Pancreas (tissue), 10 donors: ENCODE data around the gene RALBP1. TPM values are rescaled to one million over a fixed set of nuclear protein-coding genes. Genes with fewer than 3 reads are reported as not detected.

Experiments
- ATAC-seq, 4 donors: fragments of 200-7000 bp; cut with Tn5 transposase; one replicate each; pipeline versions ENCODE4 v1.8.0 to v1.9.1; 2020; ENCODE audit warnings: mild to moderate bottlenecking in 4 of 4, moderate library complexity in 4 of 4
- DNase-seq, 6 donors: peaks; one replicate each; pipeline ENCODE4 v3.0.0-alpha.2; 2020
- FAIRE-seq: peaks from 2 replicates; lab custom pipeline; 2012; peaks lifted over from hg19 to GRCh38; lab: Jason Lieb, UNC
- H3K27ac ChIP-seq, 4 donors: fragments of 200-600 bp; sonication (generic); 1 replicate in 3 of 4; 2 replicates in 1 of 4; pipeline versions ENCODE4 v1.5.0 to v1.8.0; 2020
- H3K27me3 ChIP-seq, 4 donors: fragments of 200-600 bp; one replicate each; pipeline ENCODE4 v1.8.0; 2021
- H3K36me3 ChIP-seq, 3 donors: fragments of 200-600 bp; sonication (generic) in 1 of 3; one replicate each; pipeline versions ENCODE4 v1.5.0 to v1.8.0; 2020 to 2021
- H3K4me1 ChIP-seq, 3 donors: fragments of 200-600 bp; one replicate each; pipeline ENCODE4 v1.8.0; 2021
- H3K4me3 ChIP-seq, 4 donors: fragments of 200-600 bp; sonication (generic) in 2 of 4; one replicate each; pipeline versions ENCODE4 v1.5.0 to v1.8.0; 2020 to 2021
- H3K9me3 ChIP-seq, 4 donors: fragments of 200-600 bp; one replicate each; pipeline ENCODE4 v1.8.0; 2021
- WGBS, 2 donors: extraction: QIAGEN DNeasy Blood & Tissue Kit; methylation state at CpG; one replicate each; pipeline ENCODE4 v1.1.7; 2013; 5-methylcytosine and 5-hydroxymethylcytosine counted together
- intact Hi-C, 3 donors: fragments of 100-400 bp; cut with DNase I; formaldehyde crosslinking; loops; one replicate each; pipeline versions ENCODE4 v1.11.1 to v1.14.2; 2022
- polyA plus RNA-seq, 2 donors: library from polyadenylated mRNA; stranded (reverse); fragments of 200-250 nt; gene quantifications; one replicate each; pipeline ENCODE4 v1.2.3, GENCODE V29; 2013
- total RNA-seq, 6 donors: library from RNA; stranded (reverse); fragmentation: NEBNext Ultra II Directional in 4 of 6; extraction: Animal tissue kit (Norgen Biotek cat#: 25700) in 4 of 6; gene quantifications; one replicate each; pipeline versions ENCODE4 v1.2.1 to v1.2.4, GENCODE V29; 2021 to 2023
- TF ChIP-seq, protein P1 (sequence below), 4 donors: fragments of 200-600 bp; sonication (generic) in 3 of 4; IDR thresholded peaks; one replicate each; pipeline versions ENCODE4 v1.5.0 to v1.8.0; 2021; ENCODE audit warnings: antibody characterized with exemption in 4 of 4
- donor health status: healthy with polysubstance abuse.
- donor health status: DM: no; HTN: no; CAD: no; lungs with moderate emphysema.
- donor health status: DM: no; HTN: no; CAD: no.
- donor health status: control.
- donor health status: control.
- donor health status: Bipolar disorder and iron deficiency.
- donor health status: DM: yes; HTN: yes; CAD: no.
- donor health status: DM: no; HTN: no; CAD: no.
- donor health status: DM: no; HTN: no; CAD: no.
- donor health status: DM: yes; HTN: yes; CAD: no.

The RALBP1 gene
- total and polyA plus RNA-seq, 8 donors, result 6.7 to 30.5 (median 12.9) TPM

DNA sequence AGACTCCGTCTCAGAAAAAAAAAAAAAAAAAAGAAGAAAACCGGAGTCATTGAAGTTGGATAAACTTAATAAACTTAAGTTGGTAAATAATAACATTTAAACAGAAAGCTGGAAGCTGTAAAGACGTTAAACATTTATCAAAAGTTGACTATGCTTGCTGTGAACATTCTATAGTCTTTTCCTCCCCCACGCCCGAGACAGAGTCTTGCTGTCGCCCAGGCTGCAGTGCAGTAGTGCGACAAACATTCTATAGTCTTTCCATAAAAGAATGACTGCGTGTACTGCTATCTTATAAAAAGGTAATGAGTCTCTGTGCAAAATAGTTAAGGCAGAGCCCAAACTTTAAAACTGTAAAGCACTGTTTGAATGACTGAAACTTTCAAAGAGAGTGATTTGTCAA, 93.9 kb downstream of the RALBP1 start:
- no peak for DNase-seq
- ATAC-seq, result no peak
- no peak for FAIRE-seq

DNA sequence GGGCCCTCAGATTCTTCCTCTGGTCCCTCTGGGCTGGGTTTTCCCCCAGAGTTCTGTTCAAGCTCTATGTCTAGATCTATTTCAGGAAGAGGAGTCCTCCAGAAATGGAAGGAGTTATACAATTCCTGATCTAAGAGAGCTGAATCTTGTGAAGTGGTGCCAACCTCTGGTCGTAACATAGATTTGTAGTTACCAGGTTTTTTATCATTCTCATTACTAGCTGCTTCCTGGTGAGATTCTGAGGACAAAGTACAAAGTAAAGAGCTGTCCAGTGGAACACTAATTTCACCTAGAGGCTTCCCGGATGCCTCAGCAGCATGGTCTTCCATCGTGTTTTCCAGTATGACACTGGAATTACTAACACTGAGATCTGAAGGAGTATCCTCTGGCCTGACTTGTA, 94.9 kb downstream of the RALBP1 start:
- Histone ChIP-seq H3K4me1 (no peaks in the 10 kb centered on the region), H3K27ac (no peak overlapping the region), H3K36me3 (peaks cover 0 to 13% (median 4%) of the 10 kb centered on the region in 3 donors), H3K9me3 (no peaks in the 10 kb centered on the region), H3K4me3 (no peak overlapping the region), H3K27me3 (no peaks in the 10 kb centered on the region)
- intact Hi-C loops, result loop anchor here in 1 of 3 donors (10.0 kb wide), 1 partner anchor 155 kb away; no protein-coding TSS in a partner anchor
- ATAC-seq, result peak in 1 of 4 donors; percentile 51
- DNase-seq, result no peak
- TF ChIP-seq, protein P1, sequence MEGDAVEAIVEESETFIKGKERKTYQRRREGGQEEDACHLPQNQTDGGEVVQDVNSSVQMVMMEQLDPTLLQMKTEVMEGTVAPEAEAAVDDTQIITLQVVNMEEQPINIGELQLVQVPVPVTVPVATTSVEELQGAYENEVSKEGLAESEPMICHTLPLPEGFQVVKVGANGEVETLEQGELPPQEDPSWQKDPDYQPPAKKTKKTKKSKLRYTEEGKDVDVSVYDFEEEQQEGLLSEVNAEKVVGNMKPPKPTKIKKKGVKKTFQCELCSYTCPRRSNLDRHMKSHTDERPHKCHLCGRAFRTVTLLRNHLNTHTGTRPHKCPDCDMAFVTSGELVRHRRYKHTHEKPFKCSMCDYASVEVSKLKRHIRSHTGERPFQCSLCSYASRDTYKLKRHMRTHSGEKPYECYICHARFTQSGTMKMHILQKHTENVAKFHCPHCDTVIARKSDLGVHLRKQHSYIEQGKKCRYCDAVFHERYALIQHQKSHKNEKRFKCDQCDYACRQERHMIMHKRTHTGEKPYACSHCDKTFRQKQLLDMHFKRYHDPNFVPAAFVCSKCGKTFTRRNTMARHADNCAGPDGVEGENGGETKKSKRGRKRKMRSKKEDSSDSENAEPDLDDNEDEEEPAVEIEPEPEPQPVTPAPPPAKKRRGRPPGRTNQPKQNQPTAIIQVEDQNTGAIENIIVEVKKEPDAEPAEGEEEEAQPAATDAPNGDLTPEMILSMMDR (IDR thresholded peaks at IDR 0.05), result no peak
- no peak for FAIRE-seq
- WGBS, 2 donors, result 79 to 80% methylated on average over 3 of the region's 3 CpGs

More for the DNA sequence above, 93.9 kb downstream of the RALBP1 start:
- TF ChIP-seq, protein P1 (IDR thresholded peaks at IDR 0.05), result no peak
- Histone ChIP-seq H3K4me3 (no peak overlapping the region), H3K36me3 (peaks cover 0 to 13% (median 4%) of the 10 kb centered on the region in 3 donors), H3K27me3 (no peaks in the 10 kb centered on the region), H3K9me3 (no peaks in the 10 kb centered on the region), H3K27ac (no peak overlapping the region), H3K4me1 (no peaks in the 10 kb centered on the region)
- intact Hi-C loops, result no loop called here
- WGBS, 2 donors, result 90 to 91% methylated on average over 8 of the region's 8 CpGs

DNA sequence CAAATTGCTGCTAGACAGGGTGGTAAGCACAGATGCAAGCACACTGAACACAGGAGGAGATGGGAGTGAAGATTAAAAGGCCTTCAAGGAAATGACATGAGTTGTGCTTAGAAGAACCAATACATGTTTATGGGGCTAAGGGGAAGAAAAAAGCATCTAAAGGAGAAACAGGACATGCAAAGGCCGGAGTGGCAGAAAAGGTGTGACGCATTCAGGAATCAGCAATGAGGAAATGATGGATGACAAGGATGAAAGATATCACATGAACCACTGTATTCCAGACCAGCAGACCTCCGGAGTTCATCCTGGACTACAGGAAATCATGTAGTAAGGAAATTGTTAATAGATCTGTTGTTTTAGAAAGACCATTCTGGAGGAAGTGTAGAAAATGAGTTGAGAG, 96.2 kb downstream of the RALBP1 start:
- H3K36me3 ChIP-seq, result peaks cover 0 to 13% (median 4%) of the 10 kb centered on the region in 3 donors
- DNase-seq (no peak), ATAC-seq (no peak), FAIRE-seq (no peak)
- H3K4me3 ChIP-seq, result no peak overlapping the region
- H3K4me1 ChIP-seq, result peaks cover 0 to 4% (median 0%) of the 10 kb centered on the region in 3 donors
- intact Hi-C loops, result loop anchor here in 1 of 3 donors (10.0 kb wide), 1 partner anchor 153 kb away; no protein-coding TSS in a partner anchor
- WGBS, 2 donors, result 93 to 94% methylated on average over 3 of the region's 3 CpGs
- TF ChIP-seq, protein P1 (IDR thresholded peaks at IDR 0.05), result no peak
- no peaks in the 10 kb centered on the region for H3K9me3 ChIP-seq
- no peak overlapping the region for H3K27ac ChIP-seq
- H3K27me3 ChIP-seq, result no peaks in the 10 kb centered on the region

DNA sequence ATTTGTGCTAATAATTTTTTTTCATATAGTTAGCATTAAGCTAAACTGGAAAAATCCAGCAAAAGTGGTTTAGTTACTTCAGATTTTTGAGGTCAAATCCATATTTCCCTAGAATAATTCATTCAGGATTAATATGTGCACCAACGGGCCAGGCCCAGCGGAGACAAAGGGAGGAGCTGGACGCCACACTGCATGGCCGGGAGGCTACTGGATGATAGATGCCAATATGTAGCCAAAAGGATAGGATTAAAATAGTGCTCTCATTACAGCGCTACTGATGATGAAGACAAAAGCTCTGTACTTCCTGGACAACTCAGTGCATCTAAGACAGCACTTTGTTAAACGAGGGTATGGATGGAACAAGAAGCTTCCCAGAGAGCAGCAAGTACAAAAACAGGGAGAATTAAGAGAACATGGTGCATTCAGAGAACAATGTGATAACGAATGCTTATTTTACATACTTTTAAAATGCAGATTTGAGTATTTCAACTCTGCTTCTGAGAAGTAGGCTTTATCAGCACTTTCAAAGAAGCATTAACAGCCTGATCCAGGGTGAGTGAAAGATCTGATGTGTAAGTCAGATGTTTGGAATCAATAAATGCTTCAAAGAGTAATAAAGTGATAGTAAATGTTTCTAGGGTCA, 99.3 kb downstream of the RALBP1 start:
- no peak overlapping the region for H3K27ac ChIP-seq
- no peak overlapping the region for H3K4me3 ChIP-seq
- TF ChIP-seq, protein P1 (IDR thresholded peaks at IDR 0.05), result no peak
- FAIRE-seq (no peak), DNase-seq (no peak), ATAC-seq (no peak)
- H3K36me3 ChIP-seq, result peaks cover 3 to 8% (median 4%) of the 10 kb centered on the region in 3 donors
- no peaks in the 10 kb centered on the region for H3K27me3 ChIP-seq
- 91 to 93% methylated on average over 7 of the region's 7 CpGs for WGBS, 2 donors
- intact Hi-C loops, result loop anchor here in 1 of 3 donors (10.0 kb wide), 1 partner anchor 150 kb away; no protein-coding TSS in a partner anchor
- H3K9me3 ChIP-seq, result no peaks in the 10 kb centered on the region
- H3K4me1 ChIP-seq, result peaks cover 0 to 4% (median 0%) of the 10 kb centered on the region in 3 donors

DNA sequence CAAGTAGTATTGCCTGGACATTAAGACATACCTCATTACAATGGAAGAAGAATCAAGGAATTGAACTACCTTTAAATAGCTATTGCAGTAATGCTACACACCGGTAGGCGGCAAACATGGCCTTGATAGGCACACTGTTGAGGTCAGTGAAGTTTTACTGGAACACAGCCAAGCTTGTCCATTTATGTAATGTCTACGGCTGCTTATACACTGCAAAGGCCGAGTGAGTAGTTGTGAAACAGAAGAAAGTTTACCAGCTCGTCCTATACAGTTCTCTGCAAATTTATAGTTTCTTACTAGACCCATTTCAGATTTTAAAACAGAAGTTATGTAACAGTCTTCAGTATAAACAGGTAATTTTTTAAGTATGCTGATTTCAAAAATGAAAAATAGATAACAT, 100.2 kb downstream of the RALBP1 start:
- no peaks in the 10 kb centered on the region for H3K27me3 ChIP-seq
- TF ChIP-seq, protein P1 (IDR thresholded peaks at IDR 0.05), result peak; percentile 65 to 82 (median 69)
- no peak overlapping the region for H3K4me3 ChIP-seq
- ATAC-seq (peak; percentile 98 to 100 (median 99)), FAIRE-seq (peak; percentile 87), DNase-seq (peak; percentile 72 to 88 (median 79))
- H3K4me1 ChIP-seq, result peaks cover 0 to 4% (median 0%) of the 10 kb centered on the region in 3 donors
- WGBS, 2 donors, result 3 to 4% methylated on average over 5 of the region's 5 CpGs
- no peaks in the 10 kb centered on the region for H3K9me3 ChIP-seq
- intact Hi-C loops, result loop anchor here in 1 of 3 donors (10.0 kb wide), 1 partner anchor 149 kb away; no protein-coding TSS in a partner anchor
- H3K36me3 ChIP-seq, result peaks cover 3 to 14% (median 5%) of the 10 kb centered on the region in 3 donors
- H3K27ac ChIP-seq, result peak overlapping the region in 1 of 4 donors; percentile 36
